Fibroblast of lung (primary cell): Measurements from ENCODE around the gene POLR3G. TPM values are rescaled to one million over a fixed set of nuclear protein-coding genes. Genes with fewer than 3 reads are reported as not detected.

Experiments
- DNase-seq, 2 donors: peaks; one replicate each; pipeline versions ENCODE4 v3.0.0 to v3.0.0-alpha.2; 2010; ENCODE audit warnings: low read depth in 2 of 2
- H2AFZ ChIP-seq: 2 replicates; pipeline ENCODE4 v1.5.1; 2012; ENCODE audit warnings: low read length, control low read depth, inconsistent platforms
- H3K27ac ChIP-seq: 2 replicates; pipeline ENCODE4 v1.5.1; 2011; ENCODE audit warnings: low read length, control low read depth; ENCODE audit not compliant: insufficient read depth
- H3K27me3 ChIP-seq: 2 replicates; pipeline ENCODE4 v1.5.1; 2011; ENCODE audit warnings: mild to moderate bottlenecking, low read length; ENCODE audit not compliant: control insufficient read depth, insufficient read depth
- H3K36me3 ChIP-seq: 2 replicates; pipeline ENCODE4 v1.5.1; 2011; ENCODE audit warnings: low read length; ENCODE audit not compliant: control insufficient read depth, insufficient read depth
- H3K4me1 ChIP-seq: 2 replicates; pipeline ENCODE4 v1.5.1; 2011; ENCODE audit warnings: low read length; ENCODE audit not compliant: control insufficient read depth, insufficient read depth; ENCODE audit errors: extremely low read depth
- H3K4me2 ChIP-seq: 2 replicates; pipeline ENCODE4 v1.5.1; 2011; ENCODE audit warnings: low read length, control low read depth; ENCODE audit not compliant: insufficient read depth; ENCODE audit errors: extremely low read depth
- H3K4me3 ChIP-seq, 4 experiments: fragments of 200-600 bp in 1 of 4; sonication (generic) in 1 of 4; replicated peaks in 1 of 4; 2 replicates each; pipeline ENCODE4 v1.5.1; 2011 to 2016; ENCODE audit warnings: low read length in 4 of 4, low read depth in 3 of 4, mild to moderate bottlenecking in 3 of 4, control low read depth in 2 of 4, inconsistent platforms in 1 of 4, mixed read lengths in 1 of 4; ENCODE audit not compliant: insufficient read depth in 1 of 4; ENCODE audit errors: control extremely low read depth in 1 of 4
- H3K79me2 ChIP-seq: 2 replicates; pipeline ENCODE4 v1.5.1; 2012; ENCODE audit warnings: mild to moderate bottlenecking, low read length, inconsistent platforms; ENCODE audit not compliant: control insufficient read depth, insufficient read depth
- H3K9ac ChIP-seq: 2 replicates; pipeline ENCODE4 v1.5.1; 2011; ENCODE audit warnings: mild to moderate bottlenecking, low read length, control low read depth; ENCODE audit not compliant: insufficient read depth
- H3K9me3 ChIP-seq: 2 replicates; pipeline ENCODE4 v1.5.1; 2012; ENCODE audit warnings: low read depth, low read length; ENCODE audit not compliant: control insufficient read depth, insufficient read depth
- H4K20me1 ChIP-seq: 2 replicates; pipeline ENCODE4 v1.5.1; 2011; ENCODE audit warnings: low read length; ENCODE audit not compliant: control insufficient read depth, insufficient read depth; ENCODE audit errors: extremely low read depth
- EZH2 ChIP-seq: IDR thresholded peaks from 2 replicates; pipeline ENCODE4 v1.5.1; 2012; ENCODE audit warnings: low read length, control low read depth, mild to moderate bottlenecking; ENCODE audit errors: missing control alignments
- polyA plus RNA-seq, 2 donors: library from polyadenylated mRNA; depleted of rRNA in 1 of 2; stranded (reverse) in 1 of 2; unstranded in 1 of 2; fragments of >200 nt; gene quantifications; 2 replicates each; pipeline ENCODE4 v1.2.1, GENCODE V29; 2011 to 2012; ENCODE audit warnings: missing spikeins in 1 of 2
- total RNA-seq: library from RNA; depleted of rRNA; stranded (reverse); fragments of >200 nt; gene quantifications from 2 replicates; pipeline ENCODE4 v1.2.1, GENCODE V29; 2014
- TF ChIP-seq, protein P1 (sequence below), 2 donors: IDR thresholded peaks in 1 of 2; conservative IDR thresholded peaks in 1 of 2; 1 replicate in 1 of 2; 2 replicates in 1 of 2; pipeline ENCODE4 v1.5.1; 2011 to 2012; ENCODE audit warnings: low read length in 2 of 2, control low read depth in 1 of 2, inconsistent platforms in 1 of 2, low read depth in 1 of 2, mild to moderate bottlenecking in 1 of 2

Gene POLR3G
- total and polyA plus RNA-seq, 2 donors (not counting 1 experiment from before 2014, with no cell fraction given), result 5.6 to 9.1 TPM

- no peaks in the 10 kb centered on the region for H3K4me1 ChIP-seq
- TF ChIP-seq, protein P1, sequence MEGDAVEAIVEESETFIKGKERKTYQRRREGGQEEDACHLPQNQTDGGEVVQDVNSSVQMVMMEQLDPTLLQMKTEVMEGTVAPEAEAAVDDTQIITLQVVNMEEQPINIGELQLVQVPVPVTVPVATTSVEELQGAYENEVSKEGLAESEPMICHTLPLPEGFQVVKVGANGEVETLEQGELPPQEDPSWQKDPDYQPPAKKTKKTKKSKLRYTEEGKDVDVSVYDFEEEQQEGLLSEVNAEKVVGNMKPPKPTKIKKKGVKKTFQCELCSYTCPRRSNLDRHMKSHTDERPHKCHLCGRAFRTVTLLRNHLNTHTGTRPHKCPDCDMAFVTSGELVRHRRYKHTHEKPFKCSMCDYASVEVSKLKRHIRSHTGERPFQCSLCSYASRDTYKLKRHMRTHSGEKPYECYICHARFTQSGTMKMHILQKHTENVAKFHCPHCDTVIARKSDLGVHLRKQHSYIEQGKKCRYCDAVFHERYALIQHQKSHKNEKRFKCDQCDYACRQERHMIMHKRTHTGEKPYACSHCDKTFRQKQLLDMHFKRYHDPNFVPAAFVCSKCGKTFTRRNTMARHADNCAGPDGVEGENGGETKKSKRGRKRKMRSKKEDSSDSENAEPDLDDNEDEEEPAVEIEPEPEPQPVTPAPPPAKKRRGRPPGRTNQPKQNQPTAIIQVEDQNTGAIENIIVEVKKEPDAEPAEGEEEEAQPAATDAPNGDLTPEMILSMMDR (conservative IDR thresholded peaks at IDR 0.05 in 1 of 2, IDR thresholded peaks at IDR 0.05 in 1 of 2; ENCODE audit: low read depth in 1 of 2, low read length in 2 of 2), result no peak
- TF ChIP-seq EZH2, result peak; percentile 68
- no peak overlapping the region for H2AFZ ChIP-seq
- no peaks in the 10 kb centered on the region for H3K9me3 ChIP-seq
- no peak for DNase-seq
- H3K4me2 ChIP-seq, result no peak overlapping the region
- H3K27ac ChIP-seq, result no peak overlapping the region
- H3K36me3 ChIP-seq, result no peaks in the 10 kb centered on the region
- H3K9ac ChIP-seq, result no peak overlapping the region
- H3K27me3 ChIP-seq, result peaks cover 21% of the 10 kb centered on the region
- H4K20me1 ChIP-seq, result no peaks in the 10 kb centered on the region
- H3K4me3 ChIP-seq, result no peak overlapping the region
- H3K79me2 ChIP-seq, result no peaks in the 10 kb centered on the region
Measured at GRCh38 chr5:90557391-90557790, 82.7 kb downstream of the POLR3G start.

DNA sequence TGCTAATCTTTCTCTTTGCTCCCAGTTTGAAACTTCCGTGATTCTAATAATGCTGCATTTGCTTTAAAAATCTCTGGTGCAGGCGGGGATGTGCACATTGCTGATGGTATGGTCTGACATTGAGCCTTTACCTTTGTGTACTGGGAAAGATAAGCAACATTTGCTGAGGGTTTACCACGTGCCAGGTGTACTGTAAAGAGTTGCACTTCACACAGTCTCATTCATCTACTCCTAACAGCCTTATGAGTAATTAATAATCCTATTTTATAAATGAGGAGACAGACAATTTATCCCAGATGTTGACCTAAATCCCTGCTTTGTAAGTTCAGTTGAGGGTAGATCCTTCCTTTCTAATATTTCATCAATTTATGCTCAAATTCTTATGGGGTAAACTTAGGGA lies 83.2 kb downstream of the POLR3G start:
- Histone ChIP-seq H3K4me2 (no peak overlapping the region), H4K20me1 (no peaks in the 10 kb centered on the region), H3K4me3 (peak overlapping the region in 1 of 4 experiments; percentile 45), H3K36me3 (no peaks in the 10 kb centered on the region), H3K27me3 (peaks cover 21% of the 10 kb centered on the region), H3K4me1 (no peaks in the 10 kb centered on the region), H2AFZ (no peak overlapping the region), H3K9me3 (no peaks in the 10 kb centered on the region), H3K9ac (no peak overlapping the region), H3K79me2 (no peaks in the 10 kb centered on the region), H3K27ac (no peak overlapping the region)
- no peak for DNase-seq
- TF ChIP-seq EZH2, result no peak
- TF ChIP-seq, protein P1 (conservative IDR thresholded peaks at IDR 0.05 in 1 of 2, IDR thresholded peaks at IDR 0.05 in 1 of 2; ENCODE audit: low read depth in 1 of 2, low read length in 2 of 2), result no peak

DNA sequence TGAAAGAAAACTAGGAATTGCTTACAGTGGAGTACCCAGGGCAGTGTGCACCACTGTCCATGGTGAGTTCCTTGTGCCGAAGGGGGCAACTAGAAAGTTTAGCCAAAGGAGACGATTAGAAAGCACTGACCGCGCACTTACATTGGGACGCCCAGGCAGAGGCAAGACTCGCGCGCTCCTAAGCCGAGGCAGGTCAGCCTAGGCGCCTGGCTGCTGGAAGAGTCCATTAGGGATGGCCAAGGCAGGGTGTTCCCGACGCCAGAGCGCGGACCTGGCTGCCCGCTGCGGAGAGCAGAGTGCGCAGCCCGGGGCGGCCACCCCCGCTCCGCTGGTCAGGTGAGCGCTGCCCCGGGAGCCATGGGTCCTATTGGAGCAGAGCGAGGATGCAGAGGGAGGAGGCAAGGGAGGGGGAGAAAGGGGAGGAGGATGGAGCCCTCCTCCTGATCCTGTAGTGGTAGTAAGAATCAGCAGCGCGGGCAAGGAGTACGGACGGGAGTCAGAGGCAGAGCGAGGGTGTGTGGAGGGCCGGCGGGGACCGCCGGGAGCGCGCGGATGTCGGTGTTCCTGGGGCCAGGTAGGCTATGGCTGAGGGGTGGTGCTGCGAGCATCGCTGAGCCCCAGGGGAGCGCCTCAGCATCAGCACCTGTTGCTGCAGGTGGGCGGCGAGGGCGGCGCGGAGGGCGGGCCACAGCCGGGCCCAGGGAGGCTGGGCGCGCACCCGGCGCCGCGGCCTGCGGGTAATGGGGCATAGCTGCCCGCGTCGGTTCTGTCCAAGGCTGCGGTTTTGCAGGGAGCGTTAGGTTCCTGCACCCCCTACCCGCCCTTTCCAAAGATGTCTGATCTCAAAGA lies 83.9 kb downstream of the POLR3G start, which contains the start of gene ADGRV1:
Gene ADGRV1, plus strand, starts transcription at position 454 of the 849 bp plus-strand sequence. Its CDS starts 99 bp downstream, at position 553.
- Histone ChIP-seq H2AFZ (no peak within 1 kb of the TSS), H3K27me3 (peaks cover 21% of the 10 kb centered on the region), H3K36me3 (no peaks in the 10 kb centered on the region), H3K4me1 (no peaks in the 10 kb centered on the region), H3K9ac (no peak within 1 kb of the TSS), H3K9me3 (no peaks in the 10 kb centered on the region), H3K4me3 (peak within 1 kb of the TSS in 3 of 4 experiments; percentile 15 to 45 (median 38)), H3K79me2 (no peaks in the 10 kb centered on the region), H4K20me1 (no peaks in the 10 kb centered on the region), H3K27ac (no peak within 1 kb of the TSS), H3K4me2 (peak within 1 kb of the TSS; percentile 54)
- TF ChIP-seq EZH2, result peak; percentile 86
- TF ChIP-seq, protein P1 (conservative IDR thresholded peaks at IDR 0.05 in 1 of 2, IDR thresholded peaks at IDR 0.05 in 1 of 2; ENCODE audit: low read depth in 1 of 2, low read length in 2 of 2), result no peak
- DNase-seq, result peak; percentile 50 to 76
